ENCODE data around the gene VEGFA. TPM values are rescaled to one million over a fixed set of nuclear protein-coding genes. Genes with fewer than 3 reads are reported as not detected.
A peak's percentile ranks its signal among the peaks of the same experiment; 100 is the strongest.

Gene VEGFA
- total RNA-seq (2014; rRNA removed; shearing (Covaris generic)), result 29.0 and 35.2 TPM in 2 replicates

- peak; percentile 74 for DNase-seq (ENCODE audit: low spot score)
Observed at GRCh38 chr6:43769526-43770371, at the start of gene VEGFA. Gene VEGFA, plus strand, starts transcription at chr6:43770211.

GRCh38 chr6:43720999-43721398 is 49.0 kb upstream of the VEGFA start:
- no peak for DNase-seq (ENCODE audit: low spot score)

- DNase-seq (ENCODE audit: low spot score), result no peak
Observed at GRCh38 chr6:43722920-43723545, 47.0 kb upstream of the VEGFA start.

GRCh38 chr6:43723737-43724295 is 46.2 kb upstream of the VEGFA start:
- DNase-seq (ENCODE audit: low spot score), result peak; percentile 72

GRCh38 chr6:43724354-43724753 is 45.7 kb upstream of the VEGFA start:
- DNase-seq (ENCODE audit: low spot score), result no peak

- peak; percentile 82 for DNase-seq (ENCODE audit: low spot score)
Observed at GRCh38 chr6:43724914-43725642, 44.9 kb upstream of the VEGFA start.

GRCh38 chr6:43725643-43726580 is 44.1 kb upstream of the VEGFA start:
- DNase-seq (ENCODE audit: low spot score), result no peak

- no peak for DNase-seq (ENCODE audit: low spot score)
Observed at GRCh38 chr6:43727634-43728033, 42.4 kb upstream of the VEGFA start.

- DNase-seq (ENCODE audit: low spot score), result peak; percentile 60
Observed at GRCh38 chr6:43728586-43728985, 41.4 kb upstream of the VEGFA start.

GRCh38 chr6:43729537-43729936 is 40.5 kb upstream of the VEGFA start:
- DNase-seq (ENCODE audit: low spot score), result no peak

GRCh38 chr6:43730634-43731033 is 39.4 kb upstream of the VEGFA start:
- no peak for DNase-seq (ENCODE audit: low spot score)

GRCh38 chr6:43733471-43734293 is 36.3 kb upstream of the VEGFA start:
- DNase-seq (ENCODE audit: low spot score), result no peak

- DNase-seq (ENCODE audit: low spot score), result no peak
Observed at GRCh38 chr6:43734294-43734665, 35.7 kb upstream of the VEGFA start.

- no peak for DNase-seq (ENCODE audit: low spot score)
Observed at GRCh38 chr6:43735642-43736199, 34.3 kb upstream of the VEGFA start.

- DNase-seq (ENCODE audit: low spot score), result no peak
Observed at GRCh38 chr6:43736211-43736786, 33.7 kb upstream of the VEGFA start.

- DNase-seq (ENCODE audit: low spot score), result no peak
Observed at GRCh38 chr6:43736844-43737243, 33.2 kb upstream of the VEGFA start.

- peak; percentile 25 for DNase-seq (ENCODE audit: low spot score)
Observed at GRCh38 chr6:43737272-43738081, 32.5 kb upstream of the VEGFA start.

- DNase-seq (ENCODE audit: low spot score), result no peak
Observed at GRCh38 chr6:43738267-43738676, 31.7 kb upstream of the VEGFA start.

All from A172 (cell line).